ENCODE measurements around the gene ANXA4.

- TF ChIP-seq POLR2A (IDR thresholded peaks at IDR 0.05) (no peak), CTCF (IDR thresholded peaks at IDR 0.05) (no peak)
Observed at GRCh38 chr2:69766014-69766413, 24.1 kb downstream of the ANXA4 start.
